Measurements from ENCODE around the gene NDUFC2. TPM values are rescaled to one million over a fixed set of nuclear protein-coding genes. Genes with fewer than 3 reads are reported as not detected.
"Not testable (repeated sequence)": the region's sequence is repeated elsewhere in the genome, so short reads cannot be mapped to it uniquely, and the experiment has no call there.

NDUFC2 gene
- total and polyA plus RNA-seq, 7 donors = 223 to 350 (median 259) TPM

DNA sequence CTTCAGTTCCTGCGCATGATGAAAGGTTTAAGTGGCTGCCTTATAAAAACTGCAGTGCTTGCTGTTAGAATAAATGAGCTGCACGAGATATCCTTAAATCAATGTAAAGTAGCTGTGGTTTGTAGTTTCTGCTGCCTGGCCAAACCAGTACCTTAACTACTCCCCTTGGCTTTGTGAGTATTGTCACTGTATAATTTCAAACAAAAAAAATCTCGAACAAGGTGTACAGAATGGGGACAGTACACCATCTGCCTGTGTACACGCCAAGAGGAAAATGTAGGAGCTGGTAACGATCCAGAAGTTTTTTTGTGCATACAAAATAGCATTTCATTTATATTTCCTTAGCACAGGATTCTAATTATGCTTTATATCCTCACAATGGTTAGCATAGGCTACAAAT is 20.6 kb upstream of the NDUFC2 start:
- no peak for DNase-seq
- ATAC-seq = peak in 1 of 4 donors; percentile 76
- H3K27ac ChIP-seq = no peak overlapping the region
- TF ChIP-seq, protein P1, sequence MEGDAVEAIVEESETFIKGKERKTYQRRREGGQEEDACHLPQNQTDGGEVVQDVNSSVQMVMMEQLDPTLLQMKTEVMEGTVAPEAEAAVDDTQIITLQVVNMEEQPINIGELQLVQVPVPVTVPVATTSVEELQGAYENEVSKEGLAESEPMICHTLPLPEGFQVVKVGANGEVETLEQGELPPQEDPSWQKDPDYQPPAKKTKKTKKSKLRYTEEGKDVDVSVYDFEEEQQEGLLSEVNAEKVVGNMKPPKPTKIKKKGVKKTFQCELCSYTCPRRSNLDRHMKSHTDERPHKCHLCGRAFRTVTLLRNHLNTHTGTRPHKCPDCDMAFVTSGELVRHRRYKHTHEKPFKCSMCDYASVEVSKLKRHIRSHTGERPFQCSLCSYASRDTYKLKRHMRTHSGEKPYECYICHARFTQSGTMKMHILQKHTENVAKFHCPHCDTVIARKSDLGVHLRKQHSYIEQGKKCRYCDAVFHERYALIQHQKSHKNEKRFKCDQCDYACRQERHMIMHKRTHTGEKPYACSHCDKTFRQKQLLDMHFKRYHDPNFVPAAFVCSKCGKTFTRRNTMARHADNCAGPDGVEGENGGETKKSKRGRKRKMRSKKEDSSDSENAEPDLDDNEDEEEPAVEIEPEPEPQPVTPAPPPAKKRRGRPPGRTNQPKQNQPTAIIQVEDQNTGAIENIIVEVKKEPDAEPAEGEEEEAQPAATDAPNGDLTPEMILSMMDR (IDR thresholded peaks at IDR 0.05) = no peak
- no peaks in the 10 kb centered on the region for H3K9me3 ChIP-seq
- H3K4me1 ChIP-seq = peaks cover 12% of the 10 kb centered on the region
- peaks cover 2 to 43% of the 10 kb centered on the region in 2 donors for H3K36me3 ChIP-seq (ENCODE audit: insufficient read depth in 1 of 2, low read depth in 1 of 2)
- no peaks in the 10 kb centered on the region for H3K27me3 ChIP-seq (ENCODE audit: insufficient read depth in 3 of 3, low read length in 2 of 3)
- no peak overlapping the region for H3K4me3 ChIP-seq
- intact Hi-C loops (cut with DNase I) = no loop called here
- 45 to 78% (median 72%) methylated on average over 5 of the region's 5 CpGs for WGBS, 3 donors

DNA sequence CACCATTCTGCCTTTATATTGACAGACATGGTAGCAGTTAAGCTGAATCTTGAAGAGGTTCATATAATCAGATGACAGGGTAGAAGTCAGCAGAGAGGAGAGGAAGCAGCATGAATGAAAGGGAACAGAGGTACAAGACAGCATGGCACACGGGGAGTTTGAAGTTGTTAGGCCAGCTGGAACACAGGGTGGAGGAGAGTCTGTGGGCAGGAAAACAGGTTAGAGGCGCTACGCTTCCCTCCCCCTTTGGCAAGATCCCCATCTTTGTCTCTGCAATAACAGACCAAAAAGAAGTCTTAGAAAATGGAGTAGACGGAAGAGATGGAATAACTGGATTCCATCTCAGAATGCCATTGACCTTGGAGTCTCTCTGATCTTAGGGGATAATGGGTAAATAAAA is 20.0 kb upstream of the NDUFC2 start:
- H3K27me3 ChIP-seq (ENCODE audit: insufficient read depth in 3 of 3, low read length in 2 of 3) = no peaks in the 10 kb centered on the region
- 75 to 88% (median 81%) methylated on average over 4 of the region's 4 CpGs for WGBS, 3 donors
- TF ChIP-seq, protein P1 (IDR thresholded peaks at IDR 0.05) = no peak
- no peak for DNase-seq
- intact Hi-C loops (cut with DNase I) = no loop called here
- peaks cover 12% of the 10 kb centered on the region for H3K4me1 ChIP-seq
- no peak overlapping the region for H3K27ac ChIP-seq
- peaks cover 2 to 46% of the 10 kb centered on the region in 2 donors for H3K36me3 ChIP-seq (ENCODE audit: insufficient read depth in 1 of 2, low read depth in 1 of 2)
- no peaks in the 10 kb centered on the region for H3K9me3 ChIP-seq
- no peak overlapping the region for H3K4me3 ChIP-seq
- peak in 1 of 4 donors; percentile 40 for ATAC-seq

DNA sequence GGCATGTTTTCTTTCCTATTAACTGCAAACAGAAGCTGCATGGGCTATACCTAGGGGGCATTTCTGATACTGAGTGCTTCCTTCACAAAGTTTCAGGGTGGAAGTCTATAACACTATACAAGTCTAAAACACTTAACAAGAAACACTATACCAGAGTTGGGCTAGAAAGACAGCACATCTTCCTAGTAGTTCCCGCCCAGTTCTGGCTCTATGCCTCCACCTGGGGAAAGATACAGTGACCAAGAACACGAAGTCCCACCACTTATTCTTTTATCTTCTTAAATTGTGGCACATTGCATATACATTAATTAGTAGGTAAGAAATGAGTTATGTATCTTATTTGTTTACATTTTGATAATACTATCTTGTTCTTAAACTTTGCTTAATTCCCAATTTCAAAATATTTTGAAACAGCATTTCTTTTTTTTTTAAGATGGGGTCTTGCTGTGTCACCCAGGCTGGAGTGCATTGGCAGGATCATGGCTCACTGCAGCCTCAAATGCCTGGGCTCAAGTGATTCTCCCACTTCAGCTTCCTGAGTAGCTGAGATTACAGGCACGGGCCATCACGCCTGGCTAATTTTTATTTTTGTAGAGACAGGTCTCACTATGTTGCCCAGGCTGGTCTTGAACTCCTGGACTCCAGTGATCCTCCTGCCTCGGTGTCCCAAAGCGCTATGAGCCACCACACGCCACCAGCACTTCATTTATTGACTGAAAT is 18.2 kb upstream of the NDUFC2 start:
- H3K4me1 ChIP-seq = peaks cover 12% of the 10 kb centered on the region
- WGBS, 3 donors = 83 to 98% (median 97%) methylated on average over 7 of the region's 7 CpGs
- no peaks in the 10 kb centered on the region for H3K27me3 ChIP-seq (ENCODE audit: insufficient read depth in 3 of 3, low read length in 2 of 3)
- no peak overlapping the region for H3K27ac ChIP-seq
- intact Hi-C loops (cut with DNase I) = no loop called here
- H3K36me3 ChIP-seq (ENCODE audit: insufficient read depth in 1 of 2, low read depth in 1 of 2) = peaks cover 2 to 37% of the 10 kb centered on the region in 2 donors
- no peaks in the 10 kb centered on the region for H3K9me3 ChIP-seq
- no peak overlapping the region for H3K4me3 ChIP-seq
- TF ChIP-seq, protein P1 (IDR thresholded peaks at IDR 0.05) = no peak
- ATAC-seq = no peak
- DNase-seq = no peak

DNA sequence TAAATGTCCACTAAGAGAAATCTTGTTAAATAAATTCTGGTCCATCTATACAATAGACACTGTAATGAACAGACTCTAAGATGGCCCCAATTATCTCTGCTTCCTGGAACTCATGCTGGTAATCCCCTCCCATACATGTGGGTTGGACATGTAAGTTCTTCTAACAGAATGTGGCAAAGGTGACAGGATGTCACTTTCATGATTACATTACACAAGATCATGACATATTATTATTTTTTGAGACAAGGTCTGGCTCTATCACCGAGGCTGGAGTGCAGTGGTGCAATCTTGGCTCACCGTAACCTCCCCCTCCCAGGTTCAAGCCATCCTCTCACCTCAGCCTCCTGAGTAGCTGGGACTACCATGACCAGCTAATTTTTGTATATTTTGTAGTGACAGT is 14.6 kb upstream of the NDUFC2 start:
- peaks cover 2 to 9% of the 10 kb centered on the region in 2 donors for H3K36me3 ChIP-seq (ENCODE audit: insufficient read depth in 1 of 2, low read depth in 1 of 2)
- H3K4me3 ChIP-seq = no peak overlapping the region
- no peaks in the 10 kb centered on the region for H3K4me1 ChIP-seq
- intact Hi-C loops (cut with DNase I) = no loop called here
- TF ChIP-seq, protein P1 (IDR thresholded peaks at IDR 0.05) = no peak
- ATAC-seq (no peak), DNase-seq (no peak)
- no peaks in the 10 kb centered on the region for H3K9me3 ChIP-seq
- H3K27me3 ChIP-seq (ENCODE audit: insufficient read depth in 3 of 3, low read length in 2 of 3) = no peaks in the 10 kb centered on the region
- no peak overlapping the region for H3K27ac ChIP-seq
- 86 to 95% (median 89%) methylated on average over 2 of the region's 2 CpGs for WGBS, 3 donors

DNA sequence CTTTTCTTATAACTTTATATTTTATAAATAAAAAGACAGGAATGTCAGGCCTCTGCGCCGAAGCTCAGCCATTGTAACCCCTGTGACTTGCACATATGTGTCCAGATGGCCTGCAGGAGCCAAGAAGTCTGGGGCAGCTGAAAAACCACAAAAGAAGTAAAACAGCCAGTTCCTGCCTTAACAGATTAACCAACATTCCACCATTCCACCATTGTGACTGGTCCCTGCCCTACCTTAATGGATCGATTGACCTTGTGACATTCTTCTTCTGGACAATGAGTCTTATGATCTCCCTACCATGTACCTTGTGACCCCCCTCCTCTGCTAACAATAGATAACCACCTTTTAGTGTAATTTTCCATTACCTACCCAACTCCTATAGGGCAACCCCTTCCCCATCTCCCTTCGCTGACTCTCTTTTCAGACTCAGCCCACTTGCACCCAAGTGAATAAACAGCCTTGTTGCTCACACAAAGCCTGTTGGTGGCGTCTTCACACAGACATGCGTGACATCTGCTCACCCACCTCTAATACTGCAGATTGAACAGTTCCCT is 6.9 kb upstream of the NDUFC2 start:
- intact Hi-C loops (cut with DNase I); DNase-seq; H3K27me3 ChIP-seq (ENCODE audit: insufficient read depth in 3 of 3, low read length in 2 of 3); H3K9me3 ChIP-seq; H3K4me1 ChIP-seq; H3K36me3 ChIP-seq (ENCODE audit: insufficient read depth in 1 of 2, low read depth in 1 of 2); ATAC-seq; H3K4me3 ChIP-seq; H3K27ac ChIP-seq: not testable (repeated sequence)
- WGBS, 3 donors = 82 to 88% (median 84%) methylated on average over 6 of the region's 6 CpGs

Measured in psoas muscle (tissue), 8 donors.